ENCODE measurements around the gene TCL1B.

GRCh38 chr14:95677179-95677835, 8.9 kb upstream of the TCL1B start:
- no peak for TF ChIP-seq POLR2AphosphoS5 (IDR thresholded peaks at IDR 0.05; ENCODE audit: low read depth, low read length)
- TF ChIP-seq POLR2A (IDR thresholded peaks at IDR 0.05; ENCODE audit: low read depth, low read length): no peak
- TF ChIP-seq SPI1 (IDR thresholded peaks at IDR 0.05; ENCODE audit: low read depth, low read length): no peak
- no peak for TF ChIP-seq TAF1 (IDR thresholded peaks at IDR 0.05; ENCODE audit: low read depth, low read length)
- TF ChIP-seq PAX5 (IDR thresholded peaks at IDR 0.05; ENCODE audit: insufficient read depth, low read length, severe bottlenecking): no peak

Data from GM12891 (cell line).